GM12878 (cell line): Measurements from ENCODE around the gene RIPK3. TPM values are rescaled to one million over a fixed set of nuclear protein-coding genes. Genes with fewer than 3 reads are reported as not detected.

ENCODE experiments used
- ATAC-seq: fragments of 200-7000 bp; cut with Tn5 transposase; 3 replicates; pipeline ENCODE4 v1.9.1; 2020; ENCODE audit warnings: mild to moderate bottlenecking, moderate library complexity
- BruUV-seq: library from RNA; stranded (reverse); fragments of 400-500 nt; replicated peaks from 2 replicates; lab custom pipeline; 2021; lab: Mats Ljungman, UMichigan
- CTCF ChIA-PET: fragments of 300-600 bp; sonication (Branson Sonifier 250); formaldehyde crosslinking; extraction: SDS; loops from one replicate; lab custom pipeline; 2021; ENCODE audit warnings: inconsistent platforms; lab: Yijun Ruan, JAX
- POLR2A ChIA-PET: fragments of 350-600 bp; formaldehyde crosslinking; extraction: SDS; loops from one replicate; lab custom pipeline; 2021; ENCODE audit warnings: inconsistent platforms; lab: Charles Lee
- RAD21 ChIA-PET: fragments of 300-600 bp; sonication (Branson Sonifier 250); formaldehyde crosslinking; loops from one replicate; lab custom pipeline; 2023; ENCODE audit warnings: antibody characterized with exemption; ENCODE audit not compliant: unreplicated experiment; lab: Charles Lee
- SMC1A ChIA-PET: fragments of 300-600 bp; sonication (Branson Sonifier 250); formaldehyde crosslinking; loops from one replicate; lab custom pipeline; 2023; ENCODE audit not compliant: unreplicated experiment, uncharacterized antibody; lab: Charles Lee
- DNase-seq: peaks from one replicate; pipeline ENCODE4 v3.0.0-alpha.2; 2011; ENCODE audit warnings: low read depth, low spot score
- FAIRE-seq: peaks from 3 replicates; lab custom pipeline; 2011; peaks lifted over from hg19 to GRCh38; lab: Jason Lieb, UNC
- H2AFZ ChIP-seq: 2 replicates; pipeline ENCODE4 v1.6.0; 2011; ENCODE audit warnings: low read depth, low read length, control low read depth; ENCODE audit not compliant: control insufficient read depth
- H3K27ac ChIP-seq: 2 replicates; pipeline ENCODE4 v1.5.1; 2011; ENCODE audit warnings: control low read depth; ENCODE audit not compliant: control insufficient read depth, insufficient read depth
- H3K27me3 ChIP-seq, 2 experiments: replicated peaks in 1 of 2; 2 replicates each; pipeline versions ENCODE4 v1.6.0 to v1.6.1; 2011; ENCODE audit warnings: low read length in 1 of 2; ENCODE audit not compliant: control insufficient read depth in 2 of 2, insufficient read depth in 2 of 2
- H3K36me3 ChIP-seq, 2 experiments: 2 replicates each; pipeline ENCODE4 v1.5.1; 2011; ENCODE audit warnings: low read length in 1 of 2; ENCODE audit not compliant: control insufficient read depth in 2 of 2, insufficient read depth in 2 of 2
- H3K4me1 ChIP-seq: 2 replicates; pipeline ENCODE4 v1.6.1; 2011; ENCODE audit warnings: mild to moderate bottlenecking, low read length, moderate library complexity, mixed read lengths; ENCODE audit not compliant: control insufficient read depth, insufficient read depth
- H3K4me2 ChIP-seq: 2 replicates; pipeline ENCODE4 v1.6.0; 2011; ENCODE audit warnings: control low read depth; ENCODE audit not compliant: control insufficient read depth, insufficient read depth
- H3K4me3 ChIP-seq: fragments of 200-600 bp; sonication (generic); 2 replicates; pipeline ENCODE4 v1.5.1; 2016
- H3K79me2 ChIP-seq: 2 replicates; pipeline ENCODE4 v1.6.0; 2011; ENCODE audit warnings: low read length; ENCODE audit not compliant: control insufficient read depth, insufficient read depth
- H3K9ac ChIP-seq: 2 replicates; pipeline ENCODE4 v1.8.0; 2011; ENCODE audit warnings: low read length, control low read depth, mixed read lengths; ENCODE audit not compliant: control insufficient read depth, insufficient read depth
- H3K9me3 ChIP-seq: replicated peaks from 3 replicates; pipeline ENCODE4 v1.5.1; 2011; ENCODE audit warnings: mild to moderate bottlenecking, low read length; ENCODE audit not compliant: control insufficient read depth, insufficient read depth
- H4K20me1 ChIP-seq: 2 replicates; pipeline ENCODE4 v1.6.0; 2011; ENCODE audit not compliant: control insufficient read depth, insufficient read depth
- ASH2L ChIP-seq: fragments of 300-600, 200-600 bp; sonication (generic); IDR thresholded peaks from 2 replicates; pipeline ENCODE4 v1.6.1; 2017; ENCODE audit warnings: low read depth, mild to moderate bottlenecking, borderline replicate concordance
- BHLHE40 ChIP-seq, 2 experiments: fragments of 450-650 bp in 1 of 2; IDR thresholded peaks; 2 replicates each; pipeline ENCODE4 v1.6.1; 2011 to 2017; ENCODE audit warnings: low read depth in 2 of 2, borderline replicate concordance in 1 of 2, improper control_type of control experiment in 1 of 2, low read length in 1 of 2, mild to moderate bottlenecking in 1 of 2
- IKZF1 ChIP-seq: fragments of 450-650 bp; conservative IDR thresholded peaks from 2 replicates; pipeline ENCODE4 v1.6.1; 2017; ENCODE audit warnings: antibody characterized with exemption, mild to moderate bottlenecking
- NBN ChIP-seq: fragments of 450-650 bp; IDR thresholded peaks from 2 replicates; pipeline ENCODE4 v1.6.1; 2016
- NR2F1 ChIP-seq: fragments of 450-650 bp; conservative IDR thresholded peaks from 2 replicates; pipeline ENCODE4 v1.6.1; 2017; ENCODE audit warnings: mild to moderate bottlenecking
- WRNIP1 ChIP-seq: IDR thresholded peaks from 2 replicates; pipeline ENCODE4 v1.6.1; 2011; ENCODE audit warnings: low read depth, low read length, improper control_type of control experiment, borderline replicate concordance
- WGBS: methylation state at CpG from one replicate; pipeline ENCODE4 v1.1.6; 2016; ENCODE audit warnings: low lambda C conversion rate; ENCODE audit not compliant: insufficient replicate concordance, insufficient coverage; ENCODE audit errors: missing lambda C conversion rate; 5-methylcytosine and 5-hydroxymethylcytosine counted together
- in situ Hi-C: fragments of 300-500 bp; cut with MboI; formaldehyde crosslinking; loops from 9 replicates; pipeline ENCODE4 v1.14.3; 2018; ENCODE audit warnings: mixed read lengths
- intact Hi-C: fragments of 100-400 bp; cut with micrococcal nuclease; formaldehyde crosslinking; loops from one replicate; pipeline ENCODE4 v1.14.2; 2022; ENCODE audit not compliant: unreplicated experiment
- polyA plus RNA-seq, 11 experiments: library from polyadenylated mRNA; depleted of rRNA in 4 of 11; unstranded in 6 of 11; stranded (reverse) in 5 of 11; fragments of >200 nt; fragmentation: Nextera tagmentation in 4 of 11; fragmentation: Illumina TruSeq in 1 of 11; extraction: Ambion mirVana in 4 of 11; extraction: Trizol in 1 of 11; gene quantifications; 1 replicate in 1 of 11; 2 replicates in 10 of 11; pipeline versions ENCODE4 v1.2.1 to v1.2.3, GENCODE V29; 2011 to 2016; ENCODE audit warnings: inconsistent platforms in 2 of 11, missing spikeins in 2 of 11, low read depth in 1 of 11
- total RNA-seq, 4 experiments: library from RNA; depleted of rRNA in 3 of 4; stranded (reverse); fragments of >200 nt in 3 of 4; fragmentation: Illumina TruSeq in 1 of 4; extraction: Trizol in 1 of 4; gene quantifications; 2 replicates each; pipeline versions ENCODE4 v1.2.1 to v1.2.3, GENCODE V29; 2013 to 2021
- TF ChIP-seq, protein P1 (sequence below): fragments of 450-650 bp; IDR thresholded peaks from 2 replicates; pipeline ENCODE4 v1.6.1; 2017; ENCODE audit warnings: low read depth, mild to moderate bottlenecking, moderate library complexity

Gene RIPK3
- total and polyA plus RNA-seq, 10 of the 15 experiments (the other 5 are each of a cell fraction or from before 2014, with no cell fraction given): 2.0 to 13.6 (median 8.1) TPM

DNA sequence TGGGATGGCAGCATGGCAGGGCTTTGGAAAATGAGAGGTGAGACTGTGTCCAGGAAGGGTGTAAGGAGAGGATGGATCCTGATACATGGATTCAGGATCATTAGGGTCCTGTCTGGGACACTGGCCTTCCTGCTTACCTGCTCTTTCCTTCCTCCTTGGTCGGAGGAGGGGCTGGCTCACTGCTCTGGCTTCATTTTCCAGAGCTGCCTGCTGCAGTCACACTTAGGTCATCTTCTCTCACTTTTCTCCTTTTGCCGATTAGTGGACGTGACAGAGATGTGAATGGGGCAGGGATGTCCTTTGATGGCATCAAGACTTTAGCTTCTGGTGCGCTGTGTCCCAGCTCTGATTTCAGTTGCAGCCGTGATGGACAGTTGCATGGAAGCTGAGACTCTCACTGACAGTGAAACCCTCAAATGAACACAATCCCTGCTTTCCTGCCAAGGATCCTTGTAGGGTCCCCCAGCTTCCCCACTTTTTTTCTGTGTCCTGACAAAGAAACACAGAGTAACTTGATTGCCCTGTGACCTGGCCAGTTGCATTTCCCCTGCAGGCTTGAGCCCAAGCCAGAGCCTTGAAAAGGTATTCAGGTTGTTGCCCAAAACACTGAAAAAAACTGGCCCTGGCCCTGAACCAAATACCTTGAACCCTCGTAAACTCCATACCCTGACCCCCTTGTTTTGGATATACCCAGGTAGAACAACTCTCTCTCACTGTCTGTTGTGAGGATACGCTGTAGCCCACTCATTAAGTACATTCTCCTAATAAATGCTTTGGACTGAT lies 31.3 kb downstream of the RIPK3 start:
- Histone ChIP-seq H3K4me1 (peaks cover 33% of the 10 kb centered on the region), H3K27ac (no peak overlapping the region), H4K20me1 (no peaks in the 10 kb centered on the region), H3K4me3 (no peak overlapping the region), H3K79me2 (no peaks in the 10 kb centered on the region), H3K9me3 (no peaks in the 10 kb centered on the region), H3K4me2 (no peak overlapping the region), H3K9ac (no peak overlapping the region), H2AFZ (no peak overlapping the region), H3K27me3 (no peaks in the 10 kb centered on the region), H3K36me3 (peaks cover 11 to 21% of the 10 kb centered on the region in 2 experiments; a peak in 3 of 4 replicates)
- ATAC-seq: no peak
- RAD21 ChIA-PET: interaction anchor here (0.7 to 4.0 kb wide), 27 partner anchors 9 to 719 kb away, joined by 3 to 52 read pairs (median 5); partner anchors contain the start of genes CHMP4A, DHRS1, IPO4 and IRF9
- POLR2A ChIA-PET: interaction anchor here (0.6 to 3.3 kb wide), 10 partner anchors 9 to 194 kb away, joined by 3 to 26 read pairs (median 4); partner anchors contain the start of genes CHMP4A, DCAF11, DHRS1 and NOP9
- 0 out of 2 replicates have a peak, but pooled peaks have one; percentile 6 for TF ChIP-seq IKZF1
- TF ChIP-seq ASH2L: no peak
- TF ChIP-seq WRNIP1: no peak
- TF ChIP-seq NBN: peak; percentile 8; the same call in 1 of the 2 replicates
- no peak for TF ChIP-seq BHLHE40 (IDR thresholded peaks at IDR 0.05; ENCODE audit: borderline replicate concordance in 1 of 2, low read depth in 2 of 2, low read length in 1 of 2)
- TF ChIP-seq, protein P1, sequence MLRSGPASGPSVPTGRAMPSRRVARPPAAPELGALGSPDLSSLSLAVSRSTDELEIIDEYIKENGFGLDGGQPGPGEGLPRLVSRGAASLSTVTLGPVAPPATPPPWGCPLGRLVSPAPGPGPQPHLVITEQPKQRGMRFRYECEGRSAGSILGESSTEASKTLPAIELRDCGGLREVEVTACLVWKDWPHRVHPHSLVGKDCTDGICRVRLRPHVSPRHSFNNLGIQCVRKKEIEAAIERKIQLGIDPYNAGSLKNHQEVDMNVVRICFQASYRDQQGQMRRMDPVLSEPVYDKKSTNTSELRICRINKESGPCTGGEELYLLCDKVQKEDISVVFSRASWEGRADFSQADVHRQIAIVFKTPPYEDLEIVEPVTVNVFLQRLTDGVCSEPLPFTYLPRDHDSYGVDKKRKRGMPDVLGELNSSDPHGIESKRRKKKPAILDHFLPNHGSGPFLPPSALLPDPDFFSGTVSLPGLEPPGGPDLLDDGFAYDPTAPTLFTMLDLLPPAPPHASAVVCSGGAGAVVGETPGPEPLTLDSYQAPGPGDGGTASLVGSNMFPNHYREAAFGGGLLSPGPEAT: 0 out of 2 replicates have a peak, but pooled peaks have one; percentile 3
- TF ChIP-seq NR2F1: no peak
- WGBS: 69% methylated on average over 7 of the region's 7 CpGs
- DNase-seq: no peak
- CTCF ChIA-PET: interaction anchor here (0.6 to 7.9 kb wide), 57 partner anchors 10 to 1302 kb away, joined by 3 to 149 read pairs (median 4); partner anchors contain the start of genes ADCY4, CHMP4A, DHRS1 and IPO4
- SMC1A ChIA-PET: interaction anchor here (0.5 to 4.9 kb wide), 17 partner anchors 11 to 608 kb away, joined by 3 to 36 read pairs (median 5); partner anchors contain the start of genes IPO4, MDP1 and TINF2
- in situ Hi-C loops (no loop called here), intact Hi-C loops (no loop called here)
- FAIRE-seq: no peak
- BruUV-seq: no TSS peak
